Activated CD4-positive, alpha-beta memory T cell treated with anti-CD3 and anti-CD28 coated beads for 36 hours (primary cell): Measurements from ENCODE around the gene GCLC. TPM values are rescaled to one million over a fixed set of nuclear protein-coding genes. Genes with fewer than 3 reads are reported as not detected.

Experiments used
- CTCF ChIA-PET: fragments of 350-600 bp; sonication (Branson Sonifier 250); formaldehyde crosslinking; loops from one replicate; lab custom pipeline; 2021; ENCODE audit warnings: antibody characterized with exemption, inconsistent platforms; lab: Charles Lee
- POLR2A ChIA-PET: fragments of 350-600 bp; sonication (Branson Sonifier 250); formaldehyde crosslinking; loops from one replicate; lab custom pipeline; 2021; ENCODE audit warnings: antibody characterized with exemption; lab: Charles Lee
- DNase-seq: peaks from one replicate; pipeline ENCODE4 v3.0.0-alpha.2; 2020
- H3K27ac Mint-ChIP-seq: one replicate; pipeline ENCODE4 v1.8.0; 2021; ENCODE audit warnings: mixed read lengths
- H3K27me3 Mint-ChIP-seq: one replicate; pipeline ENCODE4 v1.8.0; 2021; ENCODE audit warnings: mixed read lengths
- H3K36me3 Mint-ChIP-seq: one replicate; pipeline ENCODE4 v1.8.0; 2021; ENCODE audit warnings: mixed read lengths
- H3K4me1 Mint-ChIP-seq: one replicate; pipeline ENCODE4 v1.8.0; 2021; ENCODE audit warnings: low read depth, mixed read lengths
- H3K4me3 Mint-ChIP-seq: one replicate; pipeline ENCODE4 v1.8.0; 2021; ENCODE audit warnings: mild to moderate bottlenecking, mixed read lengths
- H3K9me3 Mint-ChIP-seq: one replicate; pipeline ENCODE4 v1.8.0; 2021; ENCODE audit warnings: mixed read lengths
- intact Hi-C: fragments of 100-400 bp; cut with micrococcal nuclease; formaldehyde crosslinking; loops from one replicate; pipeline ENCODE4 v1.15.1; 2023
- total RNA-seq, 2 experiments: library from RNA; stranded (reverse); gene quantifications; one replicate each; pipeline ENCODE4 v1.2.3, GENCODE V29; 2021

GCLC gene
- total RNA-seq, 2 experiments from 2014 or later = 27.2 to 33.3 TPM

DNA sequence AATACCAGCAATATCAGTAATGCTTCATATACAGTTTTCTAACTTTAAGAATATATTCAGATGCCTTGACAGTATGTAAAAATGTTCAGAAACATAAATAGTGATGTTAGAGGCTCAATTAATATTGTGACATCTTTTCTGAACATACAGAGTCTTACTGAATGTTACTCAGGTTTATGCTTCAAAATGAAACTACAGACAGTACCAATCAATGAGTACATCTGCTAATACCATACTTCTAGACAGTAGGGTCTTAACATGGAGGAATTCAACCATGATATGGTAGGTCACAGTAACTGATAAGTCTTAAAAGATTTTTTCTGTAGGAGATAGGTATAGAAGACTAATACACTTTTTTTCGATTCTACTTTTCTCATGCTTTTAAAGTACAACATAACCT is 8.3 kb downstream of the GCLC start:
- no peaks in the 10 kb centered on the region for H3K9me3 Mint-ChIP-seq
- H3K4me3 Mint-ChIP-seq = no peak overlapping the region
- ChIA-PET CTCF (interaction anchor here (0.9 to 1.3 kb wide), 2 partner anchors 115 to 182 kb away, joined by 3 read pairs; no protein-coding TSS in a partner anchor), POLR2A (no interaction called here)
- H3K4me1 Mint-ChIP-seq = peaks cover 50% of the 10 kb centered on the region
- no peak overlapping the region for H3K27ac Mint-ChIP-seq
- H3K36me3 Mint-ChIP-seq = peaks cover 6% of the 10 kb centered on the region
- no peaks in the 10 kb centered on the region for H3K27me3 Mint-ChIP-seq
- DNase-seq = no peak
- intact Hi-C loops = no loop called here

DNA sequence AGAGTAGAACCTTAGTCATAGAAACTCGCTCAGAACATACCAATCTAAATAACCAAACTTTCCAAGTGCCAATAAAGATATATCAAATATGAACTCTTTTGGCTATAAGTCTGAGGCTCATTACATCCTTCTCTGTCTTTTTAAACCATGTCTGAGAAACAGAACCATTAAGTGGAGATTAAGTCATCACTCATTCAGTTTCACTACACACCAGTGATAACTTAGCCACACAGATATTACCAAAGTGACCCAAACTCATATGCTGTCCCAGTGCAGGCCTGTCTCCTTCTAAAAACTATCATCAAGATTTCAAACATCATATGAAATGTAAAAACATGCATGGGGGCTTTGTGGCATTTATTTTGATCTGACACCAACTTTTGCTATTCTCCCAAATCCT is 12.0 kb downstream of the GCLC start:
- no peak for DNase-seq
- no peak overlapping the region for H3K27ac Mint-ChIP-seq
- H3K4me1 Mint-ChIP-seq = peaks cover 48% of the 10 kb centered on the region
- H3K4me3 Mint-ChIP-seq = no peak overlapping the region
- ChIA-PET POLR2A (no interaction called here), CTCF (interaction anchor here (0.7 to 0.9 kb wide), 3 partner anchors 40 to 269 kb away, joined by 3 to 4 read pairs (median 3); no protein-coding TSS in a partner anchor)
- no peaks in the 10 kb centered on the region for H3K9me3 Mint-ChIP-seq
- H3K36me3 Mint-ChIP-seq = peaks cover 3% of the 10 kb centered on the region
- intact Hi-C loops = no loop called here
- no peaks in the 10 kb centered on the region for H3K27me3 Mint-ChIP-seq

DNA sequence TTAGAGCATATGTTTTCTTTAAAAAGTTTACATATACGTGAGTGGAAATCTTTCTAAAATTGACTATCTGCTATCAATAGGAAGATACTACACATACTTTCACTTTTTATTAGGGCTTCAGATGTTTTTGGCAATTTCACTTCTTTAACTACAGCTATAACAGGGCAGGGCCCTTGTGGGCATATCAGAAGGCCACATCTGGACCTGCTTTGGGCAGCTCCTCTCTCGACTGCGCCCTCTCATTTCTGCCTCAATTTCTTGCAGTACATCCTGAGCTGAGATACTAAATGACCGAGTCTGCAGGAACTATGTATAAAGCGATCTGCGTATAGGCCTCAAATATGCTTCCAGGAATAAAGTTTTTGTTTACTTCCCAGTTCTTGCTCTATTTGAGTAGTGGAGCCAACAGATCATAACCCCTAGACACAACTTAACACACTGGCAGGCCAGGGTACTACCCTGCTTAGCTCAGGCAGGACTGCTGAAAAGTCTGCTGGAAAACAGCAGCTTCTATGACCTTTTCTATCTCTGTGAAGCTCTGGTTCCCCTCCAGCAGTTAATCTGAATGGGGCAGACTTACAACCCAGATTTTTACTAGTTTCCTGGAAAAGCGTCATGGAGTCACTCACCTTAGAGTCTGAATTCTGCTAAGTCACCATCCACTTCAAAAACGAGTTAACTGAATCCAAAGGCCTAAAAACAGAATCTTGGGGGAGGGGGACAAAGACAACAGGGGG is 12.7 kb downstream of the GCLC start:
- intact Hi-C loops = no loop called here
- CTCF ChIA-PET = interaction anchor here (0.7 to 0.9 kb wide), 3 partner anchors 39 to 268 kb away, joined by 3 to 4 read pairs (median 3); no protein-coding TSS in a partner anchor
- peak; percentile 13 for DNase-seq
- H3K27me3 Mint-ChIP-seq = no peaks in the 10 kb centered on the region
- no peaks in the 10 kb centered on the region for H3K9me3 Mint-ChIP-seq
- POLR2A ChIA-PET = no interaction called here
- H3K36me3 Mint-ChIP-seq = peaks cover 3% of the 10 kb centered on the region
- peaks cover 48% of the 10 kb centered on the region for H3K4me1 Mint-ChIP-seq
- H3K4me3 Mint-ChIP-seq = no peak overlapping the region
- H3K27ac Mint-ChIP-seq = no peak overlapping the region

DNA sequence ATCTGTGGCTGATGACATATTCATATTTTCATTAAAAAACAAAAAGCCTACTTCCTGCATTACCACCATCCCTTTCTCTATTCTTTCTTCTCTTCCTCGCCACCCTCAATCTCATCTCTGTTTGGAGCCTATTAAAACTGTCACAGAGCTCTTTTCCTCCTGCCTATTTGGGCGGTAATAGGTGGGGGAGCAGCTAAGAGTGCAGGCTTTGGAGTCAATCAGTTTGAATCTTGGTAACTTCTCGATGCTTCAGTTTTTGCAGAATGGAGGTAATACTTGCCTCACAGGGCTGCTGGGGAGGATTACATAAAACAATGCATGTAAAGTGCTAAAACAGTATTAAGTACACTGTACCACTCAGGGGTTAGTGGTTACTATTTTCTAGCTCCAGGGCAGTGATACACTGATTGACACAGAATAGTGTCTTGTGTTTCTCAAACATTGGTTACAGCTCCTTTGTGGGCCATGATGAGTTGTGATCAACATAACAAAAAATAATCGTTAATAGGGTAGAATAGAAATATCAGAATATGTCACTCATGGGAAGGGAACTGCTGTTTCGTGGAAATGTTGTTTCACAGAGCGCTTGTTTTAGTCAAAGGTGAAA is 14.0 kb downstream of the GCLC start:
- no peak overlapping the region for H3K27ac Mint-ChIP-seq
- no peak for DNase-seq
- no peaks in the 10 kb centered on the region for H3K27me3 Mint-ChIP-seq
- intact Hi-C loops = no loop called here
- peaks cover 37% of the 10 kb centered on the region for H3K4me1 Mint-ChIP-seq
- no peaks in the 10 kb centered on the region for H3K9me3 Mint-ChIP-seq
- peaks cover 3% of the 10 kb centered on the region for H3K36me3 Mint-ChIP-seq
- ChIA-PET CTCF (interaction anchor here (1.1 to 1.7 kb wide), 2 partner anchors 121 to 198 kb away, joined by 3 to 6 read pairs; no protein-coding TSS in a partner anchor), POLR2A (no interaction called here)
- no peak overlapping the region for H3K4me3 Mint-ChIP-seq

DNA sequence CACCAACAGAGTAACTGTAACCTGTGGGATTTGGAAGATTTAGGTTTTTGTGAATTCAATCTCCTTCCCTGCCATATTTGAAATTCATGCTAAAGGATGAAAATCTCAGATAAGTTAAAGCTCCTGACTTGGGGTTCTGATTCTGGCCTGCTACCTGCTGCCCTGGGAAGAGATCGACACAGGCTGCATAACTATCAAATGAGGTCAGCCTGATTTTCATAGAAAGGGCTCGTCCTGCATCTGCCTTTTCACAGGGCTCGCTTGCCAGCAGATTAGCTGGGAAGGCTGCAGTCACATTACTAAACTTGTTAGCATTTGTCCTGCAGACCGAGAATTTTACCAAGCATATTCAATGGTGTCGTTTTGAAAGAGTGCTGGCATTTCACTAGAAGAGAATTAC is 14.6 kb downstream of the GCLC start:
- intact Hi-C loops = no loop called here
- CTCF ChIA-PET = interaction anchor here (1.1 to 1.7 kb wide), 2 partner anchors 121 to 198 kb away, joined by 3 to 6 read pairs; no protein-coding TSS in a partner anchor

DNA sequence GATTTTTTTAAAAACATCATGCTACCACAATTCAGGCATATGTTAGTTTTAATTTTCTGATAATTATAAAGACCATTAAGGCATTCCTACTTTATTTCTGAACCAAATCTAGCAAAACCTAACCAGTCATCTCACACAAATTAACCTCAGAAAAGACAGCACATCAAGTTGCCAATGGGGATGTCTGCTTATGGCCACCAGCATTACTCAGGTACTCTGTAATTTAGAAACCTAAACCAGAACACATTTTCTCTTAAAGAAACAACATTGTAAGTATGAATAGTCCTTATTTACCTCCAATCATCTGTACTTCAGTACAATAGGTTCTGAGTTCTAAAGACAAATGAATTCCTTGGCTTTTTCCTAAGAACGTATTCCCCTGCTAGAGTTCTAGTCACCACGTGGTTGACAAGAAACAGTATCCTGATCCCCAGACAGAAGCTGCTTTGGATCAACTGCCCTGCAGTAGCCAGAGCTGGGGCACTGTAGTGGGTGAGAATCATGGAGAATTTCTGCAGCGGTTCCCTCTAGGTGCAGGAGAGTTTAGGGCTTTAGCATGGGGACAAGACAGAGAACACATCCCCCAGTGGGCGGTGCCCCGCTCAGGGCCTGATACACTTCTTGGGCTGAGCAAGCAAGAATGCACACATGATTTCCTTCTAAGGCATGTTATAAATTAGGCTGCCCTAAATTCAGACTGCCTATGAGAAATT is 15.4 kb downstream of the GCLC start:
- POLR2A ChIA-PET = no interaction called here
- no peak for DNase-seq
- Mint-ChIP-seq H3K4me1 (peaks cover 38% of the 10 kb centered on the region), H3K36me3 (no peaks in the 10 kb centered on the region), H3K9me3 (no peaks in the 10 kb centered on the region), H3K27me3 (no peaks in the 10 kb centered on the region), H3K27ac (no peak overlapping the region), H3K4me3 (no peak overlapping the region)
- CTCF ChIA-PET = interaction anchor here (1.7 kb wide), 1 partner anchor 199 kb away, joined by 6 read pairs; no protein-coding TSS in a partner anchor
- intact Hi-C loops = loop anchor here (1.0 kb wide), 1 partner anchor 36 kb away; no protein-coding TSS in a partner anchor

More for the DNA sequence above, 14.6 kb downstream of the GCLC start:
- Mint-ChIP-seq H3K36me3 (no peaks in the 10 kb centered on the region), H3K27ac (no peak overlapping the region), H3K4me3 (no peak overlapping the region), H3K9me3 (no peaks in the 10 kb centered on the region), H3K4me1 (peaks cover 37% of the 10 kb centered on the region), H3K27me3 (no peaks in the 10 kb centered on the region)
- POLR2A ChIA-PET = no interaction called here
- DNase-seq = no peak

DNA sequence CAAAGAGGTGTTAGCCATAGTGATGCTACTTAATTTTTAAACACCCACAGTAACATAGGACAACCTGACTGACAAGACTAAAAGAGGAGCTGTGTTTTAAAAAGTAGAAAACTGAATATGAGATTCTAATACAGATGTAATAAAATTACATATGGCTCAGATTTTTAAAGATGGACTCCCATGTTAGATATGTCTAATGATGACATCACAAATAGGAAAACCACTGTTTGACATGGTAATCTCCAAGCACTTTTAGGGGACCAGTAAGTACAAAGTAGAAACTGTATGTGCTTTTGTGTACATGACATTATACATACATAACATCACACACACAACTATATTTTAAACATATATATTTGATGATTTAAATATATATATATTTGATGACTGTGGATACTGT is 16.8 kb downstream of the GCLC start:
- H3K27me3 Mint-ChIP-seq = no peaks in the 10 kb centered on the region
- no peaks in the 10 kb centered on the region for H3K9me3 Mint-ChIP-seq
- ChIA-PET POLR2A (no interaction called here), CTCF (no interaction called here)
- H3K4me1 Mint-ChIP-seq = peaks cover 37% of the 10 kb centered on the region
- no peak overlapping the region for H3K27ac Mint-ChIP-seq
- DNase-seq = no peak
- no peak overlapping the region for H3K4me3 Mint-ChIP-seq
- intact Hi-C loops = no loop called here
- no peaks in the 10 kb centered on the region for H3K36me3 Mint-ChIP-seq

DNA sequence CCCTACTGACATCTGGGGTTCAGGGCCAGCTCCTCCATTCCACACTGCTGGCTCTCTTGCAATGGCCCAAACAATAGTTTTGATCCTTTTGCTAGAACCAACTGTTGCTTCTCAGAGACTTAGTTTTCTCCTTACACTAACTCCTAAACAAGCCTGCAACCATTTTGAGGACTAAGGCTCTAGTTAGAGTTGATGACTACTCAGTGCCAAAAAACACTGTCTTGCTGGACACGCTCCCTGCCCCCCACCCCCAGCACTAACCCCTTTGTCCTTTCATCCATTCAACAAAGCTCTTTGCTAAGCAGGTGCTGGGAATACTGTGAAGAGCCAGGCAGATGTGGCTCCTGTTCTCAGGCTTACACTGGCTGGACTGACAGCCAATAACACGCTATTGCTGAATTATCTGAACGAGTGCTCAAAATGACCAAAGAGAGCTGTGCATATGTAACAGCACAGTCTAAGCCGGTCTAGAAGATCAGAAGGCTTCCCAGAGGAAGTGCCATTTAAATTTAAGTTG is 17.6 kb downstream of the GCLC start:
- POLR2A ChIA-PET = no interaction called here
- CTCF ChIA-PET = interaction anchor here (1.5 kb wide), 1 partner anchor 34 kb away, joined by 4 read pairs; no protein-coding TSS in a partner anchor
- H3K27ac Mint-ChIP-seq = no peak overlapping the region

DNA sequence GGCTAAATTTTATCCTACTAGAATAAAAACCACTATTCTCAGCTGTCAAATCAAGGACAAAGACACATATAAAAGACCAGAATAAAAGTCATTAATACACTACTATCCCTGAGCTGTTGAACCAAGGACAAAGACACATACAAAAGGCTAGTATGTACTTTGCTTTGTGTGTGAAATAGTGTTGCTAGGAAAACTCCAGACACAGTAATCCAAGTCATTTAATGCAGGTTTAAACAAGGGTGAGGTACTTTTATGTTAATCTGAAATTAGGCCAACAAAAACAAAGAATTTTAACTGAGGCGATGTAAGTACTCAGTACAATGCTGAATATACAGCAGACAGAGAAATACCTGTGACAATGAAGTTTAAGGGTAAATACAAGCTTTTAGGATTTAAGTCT is 18.9 kb downstream of the GCLC start:
- Mint-ChIP-seq H3K27ac (no peak overlapping the region), H3K36me3 (no peaks in the 10 kb centered on the region), H3K9me3 (no peaks in the 10 kb centered on the region), H3K4me3 (no peak overlapping the region), H3K4me1 (peaks cover 17% of the 10 kb centered on the region), H3K27me3 (no peaks in the 10 kb centered on the region)
- DNase-seq = no peak
- POLR2A ChIA-PET = no interaction called here
- intact Hi-C loops = no loop called here
- CTCF ChIA-PET = interaction anchor here (1.5 kb wide), 1 partner anchor 33 kb away, joined by 4 read pairs; no protein-coding TSS in a partner anchor

More for the DNA sequence above, 17.6 kb downstream of the GCLC start:
- DNase-seq = no peak
- intact Hi-C loops = no loop called here
- Mint-ChIP-seq H3K4me3 (no peak overlapping the region), H3K4me1 (peaks cover 29% of the 10 kb centered on the region), H3K27me3 (no peaks in the 10 kb centered on the region), H3K36me3 (no peaks in the 10 kb centered on the region), H3K9me3 (no peaks in the 10 kb centered on the region)

DNA sequence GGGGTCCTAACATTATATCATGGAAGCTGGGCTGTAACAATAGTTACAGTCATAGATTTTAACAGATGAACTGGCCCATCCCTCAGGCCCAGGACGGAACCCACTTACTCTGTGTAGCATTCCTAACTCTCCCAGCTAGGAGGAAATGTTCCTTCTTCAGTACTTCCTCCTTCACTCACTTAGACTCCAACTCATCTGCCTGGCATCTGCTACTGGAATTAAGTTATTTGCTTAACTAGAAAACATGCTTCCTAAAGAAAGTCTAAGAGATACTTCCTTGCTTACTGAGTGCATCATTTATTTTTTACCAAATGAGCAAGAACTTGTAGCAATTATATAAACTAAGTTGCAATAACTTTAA is 20.5 kb downstream of the GCLC start:
- Mint-ChIP-seq H3K36me3 (peaks cover 3% of the 10 kb centered on the region), H3K27me3 (no peaks in the 10 kb centered on the region), H3K4me1 (peaks cover 9% of the 10 kb centered on the region), H3K9me3 (no peaks in the 10 kb centered on the region), H3K4me3 (no peak overlapping the region), H3K27ac (no peak overlapping the region)
- ChIA-PET CTCF (interaction anchor here (1.0 to 1.3 kb wide), 2 partner anchors 39 to 204 kb away, joined by 3 read pairs; no protein-coding TSS in a partner anchor), POLR2A (no interaction called here)
- DNase-seq = no peak
- intact Hi-C loops = no loop called here

DNA sequence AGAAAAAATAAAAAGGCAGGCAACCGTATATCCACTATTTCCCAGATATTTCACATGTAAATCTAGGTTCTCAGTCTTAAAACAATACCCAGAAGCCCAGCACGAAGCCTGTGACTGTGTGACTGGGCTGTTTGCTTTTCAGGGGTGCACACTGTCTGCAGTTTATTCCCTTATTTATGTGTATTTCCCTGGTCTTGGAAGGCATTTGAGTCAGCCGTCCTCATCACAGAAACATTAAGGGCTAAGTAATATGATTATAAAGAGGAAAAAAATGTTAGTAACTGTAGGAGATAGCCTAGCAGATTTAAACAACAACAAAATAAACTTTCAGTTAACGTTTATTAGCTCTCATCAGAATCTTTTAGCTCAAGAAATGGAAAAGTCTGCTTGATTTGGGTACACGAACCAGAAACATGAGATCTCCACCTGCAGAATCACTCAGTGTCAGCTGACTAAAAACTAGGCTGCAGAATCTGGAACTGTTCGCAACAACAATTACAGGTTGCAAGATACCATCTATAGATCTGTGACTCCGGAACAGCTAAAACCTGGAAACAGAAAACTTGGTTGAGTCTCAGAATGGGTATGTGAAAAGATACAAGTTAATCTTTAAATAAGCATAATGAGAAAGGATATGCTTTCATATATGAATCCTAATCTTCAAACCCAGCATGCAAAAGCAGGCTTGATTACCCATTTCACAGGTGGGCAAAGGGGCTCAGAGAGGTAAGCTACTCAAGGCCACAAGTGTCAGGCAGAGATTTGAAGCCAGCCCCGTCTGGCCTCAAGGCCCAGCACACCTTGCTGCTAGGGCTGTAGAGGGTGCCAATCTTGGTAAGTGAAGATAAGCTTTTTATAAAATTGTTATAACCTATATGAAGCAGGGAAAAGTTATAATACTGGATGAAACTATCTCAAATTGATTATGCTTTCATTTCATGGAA is 21.1 kb downstream of the GCLC start:
- intact Hi-C loops = no loop called here
- no peak for DNase-seq
- no peak overlapping the region for H3K4me3 Mint-ChIP-seq
- ChIA-PET CTCF (interaction anchor here (1.0 to 1.3 kb wide), 2 partner anchors 38 to 205 kb away, joined by 3 read pairs; no protein-coding TSS in a partner anchor), POLR2A (no interaction called here)
- H3K4me1 Mint-ChIP-seq = peaks cover 4% of the 10 kb centered on the region
- H3K9me3 Mint-ChIP-seq = no peaks in the 10 kb centered on the region
- H3K36me3 Mint-ChIP-seq = peaks cover 3% of the 10 kb centered on the region
- H3K27ac Mint-ChIP-seq = no peak overlapping the region
- no peaks in the 10 kb centered on the region for H3K27me3 Mint-ChIP-seq
